GM18511 (cell line): Measurements from ENCODE around the gene CHST8.
"Not testable (repeated sequence)": the region's sequence is repeated elsewhere in the genome, so short reads cannot be mapped to it uniquely, and the experiment has no call there.

ENCODE experiments used
- ATAC-seq: cut with Tn5 transposase; IDR thresholded peaks from one replicate; pipeline ENCODE4 v1.9.1; 2021; ENCODE audit warnings: mild to moderate bottlenecking, moderate library complexity; ENCODE audit not compliant: unreplicated experiment

Gene CHST8

GRCh38 chr19:33621811-33622504 lies at the start of gene CHST8:
CHST8 (plus strand) TSS chr19:33621953; CDS start chr19:33689262, 67,309 bp downstream.
- ATAC-seq, result no peak

- no peak for ATAC-seq
These were observed 48.8 kb upstream of the CHST8 start for GRCh38 chr19:33572929-33573328.

- ATAC-seq, result no peak
These were observed 46.9 kb upstream of the CHST8 start for GRCh38 chr19:33574824-33575223.

- ATAC-seq, result no peak
These were observed 43.1 kb upstream of the CHST8 start for GRCh38 chr19:33578697-33579096.

GRCh38 chr19:33580026-33580644 lies 41.6 kb upstream of the CHST8 start:
- no peak for ATAC-seq

- ATAC-seq, result no peak
These were observed 41.1 kb upstream of the CHST8 start for GRCh38 chr19:33580645-33581037.

- no peak for ATAC-seq
These were observed 38.8 kb upstream of the CHST8 start for GRCh38 chr19:33582914-33583313.

GRCh38 chr19:33587150-33587549 lies 34.6 kb upstream of the CHST8 start:
- ATAC-seq, result no peak

- ATAC-seq, result no peak
These were observed 31.5 kb upstream of the CHST8 start for GRCh38 chr19:33590224-33590623.

GRCh38 chr19:33595783-33596182 lies 26.0 kb upstream of the CHST8 start:
- no peak for ATAC-seq

GRCh38 chr19:33601583-33601982 lies 20.2 kb upstream of the CHST8 start:
- ATAC-seq, result no peak

- ATAC-seq, result no peak
These were observed 19.1 kb upstream of the CHST8 start for GRCh38 chr19:33602576-33603204.

GRCh38 chr19:33603377-33603776 lies 18.4 kb upstream of the CHST8 start:
- no peak for ATAC-seq

GRCh38 chr19:33604651-33605050 lies 17.1 kb upstream of the CHST8 start:
- ATAC-seq, result no peak

- not testable (repeated sequence) for ATAC-seq
These were observed 15.9 kb upstream of the CHST8 start for GRCh38 chr19:33605803-33606295.

- no peak for ATAC-seq
These were observed 15.2 kb upstream of the CHST8 start for GRCh38 chr19:33606556-33606955.

GRCh38 chr19:33609353-33609752 lies 12.4 kb upstream of the CHST8 start:
- ATAC-seq, result no peak

- no peak for ATAC-seq
These were observed 11.2 kb upstream of the CHST8 start for GRCh38 chr19:33610588-33610987.

GRCh38 chr19:33612928-33613619 lies 8.7 kb upstream of the CHST8 start:
- no peak for ATAC-seq

GRCh38 chr19:33613620-33614000 lies 8.1 kb upstream of the CHST8 start:
- ATAC-seq, result no peak

- no peak for ATAC-seq
These were observed 5.4 kb upstream of the CHST8 start for GRCh38 chr19:33616346-33616745.
